K562 (cell line): ENCODE results near the gene PI4KA. TPM values are rescaled to one million over a fixed set of nuclear protein-coding genes. Genes with fewer than 3 reads are reported as not detected.
A peak's percentile ranks its signal among the peaks of the same experiment; 100 is the strongest.

Source experiments
- CAMTA2 ChIP-seq: fragments of 250-450 bp; sonication (Bioruptor Pico); conservative IDR thresholded peaks from 2 replicates; pipeline ENCODE4 v1.5.1; 2022
- CBX1 ChIP-seq: sonication (generic); IDR thresholded peaks from 2 replicates; pipeline ENCODE4 v1.6.1; 2016; ENCODE audit warnings: antibody characterized with exemption, low read depth, mild to moderate bottlenecking
- CREB3L1 ChIP-seq: fragments of 450-650 bp; IDR thresholded peaks from 2 replicates; pipeline ENCODE4 v1.6.1; 2014; ENCODE audit warnings: low read depth, mild to moderate bottlenecking, moderate library complexity, borderline replicate concordance
- CXXC5 ChIP-seq: fragments of 250-450 bp; sonication (Bioruptor Pico); IDR thresholded peaks from 2 replicates; pipeline ENCODE4 v1.8.0; 2022; ENCODE audit warnings: inconsistent platforms, mild to moderate bottlenecking, moderate library complexity
- ESRRB ChIP-seq: fragments of 250-450 bp; sonication (Bioruptor Pico); IDR thresholded peaks from 2 replicates; pipeline ENCODE4 v1.5.0; 2020; ENCODE audit warnings: mild to moderate bottlenecking, moderate library complexity, borderline replicate concordance
- FOSL1 ChIP-seq: fragments of 200-800 bp; sonication (Bioruptor generic); conservative IDR thresholded peaks from 2 replicates; pipeline ENCODE4 v1.6.1; 2016; ENCODE audit warnings: missing genetic modification characterization, missing compliant biosample characterization
- GATAD2B ChIP-seq: fragments of 450-650 bp; IDR thresholded peaks from 2 replicates; pipeline ENCODE4 v1.6.1; 2017; ENCODE audit warnings: mild to moderate bottlenecking, borderline replicate concordance
- HMG20A ChIP-seq: fragments of 450-650 bp; formaldehyde crosslinking; conservative IDR thresholded peaks from 2 replicates; pipeline ENCODE4 v1.4.0; 2020; ENCODE audit warnings: mild to moderate bottlenecking, mixed read lengths
- HNRNPL ChIP-seq: fragments of 200-400 bp; formaldehyde crosslinking; IDR thresholded peaks from 2 replicates; pipeline ENCODE4 v1.6.1; 2017; ENCODE audit warnings: low read depth, mild to moderate bottlenecking, low read length
- JUND ChIP-seq, 2 experiments: IDR thresholded peaks; 2 replicates in 1 of 2; 3 replicates in 1 of 2; pipeline ENCODE4 v1.6.1; 2011; ENCODE audit warnings: borderline replicate concordance in 2 of 2, low read depth in 2 of 2, low read length in 2 of 2, improper control_type of control experiment in 1 of 2, missing biosample characterization in 1 of 2, missing genetic modification characterization in 1 of 2, missing genetic modification reagents in 1 of 2
- KLF1 ChIP-seq: fragments of 450-650 bp; IDR thresholded peaks from 2 replicates; pipeline ENCODE4 v1.6.1; 2016; ENCODE audit warnings: missing genetic modification characterization, missing compliant biosample characterization
- KLF16 ChIP-seq: IDR thresholded peaks from 2 replicates; pipeline ENCODE4 v1.6.1; 2016; ENCODE audit warnings: antibody characterized with exemption
- MTA1 ChIP-seq: fragments of 450-650 bp; IDR thresholded peaks from 2 replicates; pipeline ENCODE4 v1.6.1; 2017; ENCODE audit warnings: borderline replicate concordance
- MXI1 ChIP-seq: IDR thresholded peaks from 2 replicates; pipeline ENCODE4 v1.6.1; 2011; ENCODE audit warnings: low read depth, mild to moderate bottlenecking, improper control_type of control experiment, low read length
- MYNN ChIP-seq, 2 experiments: sonication (generic); formaldehyde crosslinking in 1 of 2; IDR thresholded peaks; 2 replicates each; pipeline versions ENCODE4 v1.5.0 to v1.6.1; 2016 to 2020; ENCODE audit warnings: antibody characterized with exemption in 1 of 2, missing genetic modification reagents in 1 of 2
- NCOA2 ChIP-seq, 2 experiments: fragments of 450-650 bp; IDR thresholded peaks; 2 replicates each; pipeline ENCODE4 v1.6.1; 2018; ENCODE audit warnings: mild to moderate bottlenecking in 2 of 2, moderate library complexity in 1 of 2; ENCODE audit not compliant: partially characterized antibody in 2 of 2
- NFIC ChIP-seq: fragments of 450-650 bp; IDR thresholded peaks from 2 replicates; pipeline ENCODE4 v1.6.1; 2017; ENCODE audit warnings: mild to moderate bottlenecking, inconsistent platforms
- NR3C1 ChIP-seq: sonication (generic); formaldehyde crosslinking; IDR thresholded peaks from 2 replicates; pipeline ENCODE4 v1.8.1; 2022; ENCODE audit warnings: missing genetic modification reagents
- RBM25 ChIP-seq: fragments of 200-400 bp; formaldehyde crosslinking; IDR thresholded peaks from 2 replicates; pipeline ENCODE4 v1.6.1; 2018; ENCODE audit warnings: low read length, low read depth, moderate library complexity; ENCODE audit not compliant: severe bottlenecking
- SAP30 ChIP-seq: fragments of 200-600 bp; sonication (generic); IDR thresholded peaks from 2 replicates; pipeline ENCODE4 v1.6.1; 2012; ENCODE audit warnings: borderline replicate concordance, low read depth, mild to moderate bottlenecking, moderate library complexity, low read length, control low read depth, inconsistent platforms; ENCODE audit not compliant: insufficient read depth, poor library complexity, severe bottlenecking
- SIRT6 ChIP-seq: IDR thresholded peaks from one replicate; pipeline ENCODE4 v1.6.1; 2012; ENCODE audit warnings: low read depth, mild to moderate bottlenecking, control low read depth, inconsistent platforms, low read length, moderate library complexity
- TCFL5 ChIP-seq: fragments of 250-450 bp; sonication (Bioruptor Pico); conservative IDR thresholded peaks from 2 replicates; pipeline ENCODE4 v1.6.1; 2021; ENCODE audit warnings: mild to moderate bottlenecking, moderate library complexity, matching md5 sums
- WHSC1 ChIP-seq: IDR thresholded peaks from one replicate; pipeline ENCODE4 v1.6.1; 2012; ENCODE audit warnings: low read length, control low read depth, inconsistent platforms
- ZBED1 ChIP-seq: IDR thresholded peaks from 2 replicates; pipeline ENCODE4 v1.6.1; 2014
- ZNF280A ChIP-seq: fragments of 450-650 bp; IDR thresholded peaks from 2 replicates; pipeline ENCODE4 v1.6.1; 2018; ENCODE audit warnings: mild to moderate bottlenecking, low read depth; ENCODE audit not compliant: partially characterized antibody
- polyA plus RNA-seq, 8 experiments: library from polyadenylated mRNA; depleted of rRNA in 4 of 8; stranded (reverse) in 5 of 8; unstranded in 3 of 8; fragments of >200 nt; fragmentation: Nextera tagmentation in 2 of 8; fragmentation: Illumina TruSeq in 1 of 8; extraction: Ambion mirVana in 2 of 8; extraction: Trizol in 1 of 8; gene quantifications; 2 replicates each; pipeline versions ENCODE4 v1.2.1 to v1.2.3, GENCODE V29; 2011 to 2014; ENCODE audit warnings: inconsistent platforms in 1 of 8, missing spikeins in 1 of 8
- total RNA-seq, 7 experiments: library from RNA; depleted of rRNA in 6 of 7; stranded (reverse); fragments of >200 nt in 6 of 7; fragmentation: Illumina TruSeq in 2 of 7; extraction: Trizol in 2 of 7; gene quantifications; 2 replicates each; pipeline versions ENCODE4 v1.2.1 to v1.2.3, GENCODE V29; 2011 to 2021; ENCODE audit warnings: low replicate concordance in 1 of 7
- TF ChIP-seq, protein P1 (sequence below): fragments of 450-650 bp; formaldehyde crosslinking; IDR thresholded peaks from 2 replicates; pipeline ENCODE4 v1.4.0; 2020; ENCODE audit warnings: mild to moderate bottlenecking, mixed read lengths

Gene PI4KA
- total and polyA plus RNA-seq, 9 of the 15 experiments (the other 6 are each of a cell fraction or from before 2014, with no cell fraction given) = 7.3 to 187 (median 84.7) TPM

GRCh38 chr22:20857247-20857643 is 1.4 kb downstream of the PI4KA start (continued):
- no peak for TF ChIP-seq CREB3L1
- no peak for TF ChIP-seq SAP30
- TF ChIP-seq MTA1 = no peak
- no peak for TF ChIP-seq NCOA2 (IDR thresholded peaks at IDR 0.05; ENCODE audit: partially characterized antibody in 2 of 2)
- no peak for TF ChIP-seq HNRNPL
- no peak for TF ChIP-seq CAMTA2
- TF ChIP-seq ZBED1 = no peak
- no peak for TF ChIP-seq ESRRB (CRISPR knock-in tag)
- TF ChIP-seq TCFL5 (CRISPR knock-in tag) = no peak
- TF ChIP-seq KLF16 = no peak
- TF ChIP-seq MYNN (IDR thresholded peaks at IDR 0.05) = no peak
- TF ChIP-seq MYNN (CRISPR knock-in tag; IDR thresholded peaks at IDR 0.05) = no peak
- peak; percentile 78 for TF ChIP-seq JUND (IDR thresholded peaks at IDR 0.05; ENCODE audit: borderline replicate concordance, low read depth, low read length)
- no peak for TF ChIP-seq JUND (tag; IDR thresholded peaks at IDR 0.05; ENCODE audit: borderline replicate concordance, low read depth, low read length)
- no peak for TF ChIP-seq GATAD2B
- TF ChIP-seq CBX1 = no peak
- TF ChIP-seq WHSC1 = no peak
- no peak for TF ChIP-seq HMG20A (CRISPR knock-in tag)
- TF ChIP-seq RBM25 = no peak
- no peak for TF ChIP-seq FOSL1
- no peak for TF ChIP-seq NR3C1
- TF ChIP-seq CXXC5 (CRISPR knock-in tag) = no peak
- TF ChIP-seq ZNF280A = no peak
- no peak for TF ChIP-seq NFIC
- TF ChIP-seq SIRT6 = no peak
- TF ChIP-seq, protein P1, sequence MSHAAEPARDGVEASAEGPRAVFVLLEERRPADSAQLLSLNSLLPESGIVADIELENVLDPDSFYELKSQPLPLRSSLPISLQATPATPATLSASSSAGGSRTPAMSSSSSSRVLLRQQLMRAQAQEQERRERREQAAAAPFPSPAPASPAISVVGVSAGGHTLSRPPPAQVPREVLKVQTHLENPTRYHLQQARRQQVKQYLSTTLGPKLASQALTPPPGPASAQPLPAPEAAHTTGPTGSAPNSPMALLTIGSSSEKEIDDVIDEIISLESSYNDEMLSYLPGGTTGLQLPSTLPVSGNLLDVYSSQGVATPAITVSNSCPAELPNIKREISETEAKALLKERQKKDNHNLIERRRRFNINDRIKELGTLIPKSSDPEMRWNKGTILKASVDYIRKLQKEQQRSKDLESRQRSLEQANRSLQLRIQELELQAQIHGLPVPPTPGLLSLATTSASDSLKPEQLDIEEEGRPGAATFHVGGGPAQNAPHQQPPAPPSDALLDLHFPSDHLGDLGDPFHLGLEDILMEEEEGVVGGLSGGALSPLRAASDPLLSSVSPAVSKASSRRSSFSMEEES (CRISPR knock-in tag) = no peak
- peak; percentile 75; the same call in 1 of the 2 replicates for TF ChIP-seq MXI1
- no peak for TF ChIP-seq KLF1 (tag)
